Cardiac muscle cell (in vitro differentiated cells and primary cell): Measurements from ENCODE around the gene KCNS1. TPM values are rescaled to one million over a fixed set of nuclear protein-coding genes. Genes with fewer than 3 reads are reported as not detected.

Experiments
- DNase-seq, 2 donors: peaks; one replicate each; pipeline versions ENCODE4 v3.0.0 to v3.0.0-alpha.2; 2010 to 2017; ENCODE audit warnings: low read depth in 1 of 2, low spot score in 1 of 2
- H3K27ac ChIP-seq: fragments of 200-600 bp; sonication (generic); 2 replicates; pipeline ENCODE4 v1.5.1; 2016
- H3K27me3 ChIP-seq: fragments of 200-600 bp; sonication (generic); 2 replicates; pipeline ENCODE4 v1.6.0; 2016; ENCODE audit warnings: control low read depth
- H3K36me3 ChIP-seq: fragments of 200-600 bp; sonication (generic); 2 replicates; pipeline ENCODE4 v1.5.1; 2016; ENCODE audit warnings: control low read depth
- H3K4me1 ChIP-seq: fragments of 200-600 bp; sonication (generic); 2 replicates; pipeline ENCODE4 v1.8.1; 2017; ENCODE audit warnings: low read depth, mild to moderate bottlenecking, mixed run types
- H3K4me3 ChIP-seq: fragments of 200-600 bp; sonication (generic); 2 replicates; pipeline ENCODE4 v1.5.1; 2016; ENCODE audit warnings: mild to moderate bottlenecking
- H3K9me3 ChIP-seq: fragments of 200-600 bp; sonication (generic); 2 replicates; pipeline ENCODE4 v1.5.1; 2017; ENCODE audit warnings: low read depth, mild to moderate bottlenecking, control low read depth
- polyA plus RNA-seq: library from polyadenylated mRNA; unstranded; fragments of >200 nt; fragmentation: Nextera tagmentation; extraction: Ambion mirVana; gene quantifications from 2 replicates; pipeline ENCODE4 v1.2.1, GENCODE V29; 2016
- total RNA-seq: library from RNA; depleted of rRNA; stranded (reverse); fragments of >200 nt; gene quantifications from 2 replicates; pipeline ENCODE4 v1.2.3, GENCODE V29; 2016
- TF ChIP-seq, protein P1 (sequence below): IDR thresholded peaks from 2 replicates; pipeline ENCODE4 v1.5.1; 2012; ENCODE audit warnings: low read depth, mild to moderate bottlenecking, low read length

KCNS1 gene
- total and polyA plus RNA-seq, 2 experiments from 2014 or later = not detected

DNA sequence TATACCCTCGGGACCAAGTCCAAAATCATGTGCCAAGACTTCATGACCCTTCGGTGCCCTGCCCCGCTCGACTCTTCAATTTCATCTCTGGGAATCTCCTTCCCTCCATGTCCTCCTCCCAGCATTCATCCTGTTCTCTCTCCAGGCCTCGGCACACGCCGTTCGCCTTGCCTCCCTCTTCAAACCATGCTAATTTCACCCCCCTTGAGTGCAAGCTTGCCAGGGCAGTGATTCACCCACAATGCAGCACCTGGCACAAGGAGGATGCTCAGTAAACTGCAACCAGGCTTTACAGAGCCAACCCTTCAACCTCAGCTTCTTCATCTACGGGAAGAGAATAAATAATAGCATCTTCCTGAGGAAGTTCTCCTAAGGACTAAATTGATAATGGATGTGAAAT, 4.1 kb downstream of the KCNS1 start:
- Histone ChIP-seq H3K36me3 (no peaks in the 10 kb centered on the region), H3K27ac (no peak overlapping the region), H3K4me3 (no peak overlapping the region), H3K9me3 (no peaks in the 10 kb centered on the region), H3K4me1 (no peaks in the 10 kb centered on the region), H3K27me3 (peaks cover 56% of the 10 kb centered on the region)
- TF ChIP-seq, protein P1, sequence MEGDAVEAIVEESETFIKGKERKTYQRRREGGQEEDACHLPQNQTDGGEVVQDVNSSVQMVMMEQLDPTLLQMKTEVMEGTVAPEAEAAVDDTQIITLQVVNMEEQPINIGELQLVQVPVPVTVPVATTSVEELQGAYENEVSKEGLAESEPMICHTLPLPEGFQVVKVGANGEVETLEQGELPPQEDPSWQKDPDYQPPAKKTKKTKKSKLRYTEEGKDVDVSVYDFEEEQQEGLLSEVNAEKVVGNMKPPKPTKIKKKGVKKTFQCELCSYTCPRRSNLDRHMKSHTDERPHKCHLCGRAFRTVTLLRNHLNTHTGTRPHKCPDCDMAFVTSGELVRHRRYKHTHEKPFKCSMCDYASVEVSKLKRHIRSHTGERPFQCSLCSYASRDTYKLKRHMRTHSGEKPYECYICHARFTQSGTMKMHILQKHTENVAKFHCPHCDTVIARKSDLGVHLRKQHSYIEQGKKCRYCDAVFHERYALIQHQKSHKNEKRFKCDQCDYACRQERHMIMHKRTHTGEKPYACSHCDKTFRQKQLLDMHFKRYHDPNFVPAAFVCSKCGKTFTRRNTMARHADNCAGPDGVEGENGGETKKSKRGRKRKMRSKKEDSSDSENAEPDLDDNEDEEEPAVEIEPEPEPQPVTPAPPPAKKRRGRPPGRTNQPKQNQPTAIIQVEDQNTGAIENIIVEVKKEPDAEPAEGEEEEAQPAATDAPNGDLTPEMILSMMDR = no peak
- no peak for DNase-seq

DNA sequence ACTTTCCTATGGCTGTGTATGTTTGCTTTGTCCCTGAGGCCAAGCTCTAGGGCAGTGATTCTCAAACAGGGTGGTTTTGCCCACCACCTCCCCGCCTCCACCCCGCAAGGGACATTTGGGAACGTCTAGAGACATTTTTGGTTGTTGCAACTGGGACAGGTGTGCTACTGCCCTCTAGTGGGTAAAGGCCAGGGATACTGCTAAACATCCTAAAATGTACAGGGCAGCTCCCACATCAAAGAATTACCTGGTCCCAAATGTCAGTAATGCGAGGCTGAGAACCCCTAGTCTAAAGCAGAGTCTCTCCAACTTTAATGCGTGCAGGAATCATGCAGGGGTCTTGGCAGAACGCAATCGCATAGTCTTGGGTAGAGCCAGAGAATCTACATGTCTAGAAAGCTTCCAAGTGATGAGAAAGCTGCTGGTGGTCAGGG, 5.1 kb downstream of the KCNS1 start:
- Histone ChIP-seq H3K27me3 (peaks cover 48% of the 10 kb centered on the region), H3K36me3 (no peaks in the 10 kb centered on the region), H3K9me3 (no peaks in the 10 kb centered on the region), H3K4me3 (no peak overlapping the region), H3K4me1 (no peaks in the 10 kb centered on the region), H3K27ac (no peak overlapping the region)
- peak; percentile 72 to 83 for DNase-seq
- TF ChIP-seq, protein P1 = peak; percentile 73

DNA sequence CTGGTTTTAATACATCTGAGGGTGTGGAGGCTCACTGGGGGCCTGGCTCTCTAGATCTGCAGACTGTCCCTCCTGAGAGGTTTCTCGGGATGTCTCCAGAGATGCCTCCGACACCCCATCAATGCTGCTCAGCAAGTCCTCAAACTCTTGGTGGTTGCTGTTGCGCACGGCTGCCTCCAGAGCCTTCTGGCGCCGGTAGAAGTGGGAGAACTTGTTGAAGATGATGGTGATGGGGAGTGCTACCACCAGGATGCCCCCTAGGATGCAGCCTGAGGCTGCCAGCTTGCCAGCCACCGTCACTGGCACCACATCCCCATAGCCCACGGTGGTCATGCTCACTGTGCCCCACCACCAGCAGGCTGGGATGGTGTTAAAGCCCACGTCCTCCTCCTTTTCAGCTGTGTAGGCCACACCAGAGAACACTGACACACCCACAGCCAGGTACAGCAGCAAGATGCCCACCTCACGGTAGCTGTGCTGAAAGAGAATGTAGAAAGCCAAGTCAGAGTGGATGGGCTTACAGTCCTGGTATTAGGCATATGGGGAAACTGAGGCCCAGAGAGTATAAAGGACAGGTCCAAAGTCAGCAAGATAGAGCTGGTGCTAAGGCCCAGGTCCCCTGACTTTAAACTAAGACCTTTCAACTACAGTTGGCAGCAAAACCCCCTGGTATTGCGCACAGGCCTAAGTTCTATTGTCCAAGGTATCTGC, 5.9 kb downstream of the KCNS1 start:
- no peak overlapping the region for H3K27ac ChIP-seq

DNA sequence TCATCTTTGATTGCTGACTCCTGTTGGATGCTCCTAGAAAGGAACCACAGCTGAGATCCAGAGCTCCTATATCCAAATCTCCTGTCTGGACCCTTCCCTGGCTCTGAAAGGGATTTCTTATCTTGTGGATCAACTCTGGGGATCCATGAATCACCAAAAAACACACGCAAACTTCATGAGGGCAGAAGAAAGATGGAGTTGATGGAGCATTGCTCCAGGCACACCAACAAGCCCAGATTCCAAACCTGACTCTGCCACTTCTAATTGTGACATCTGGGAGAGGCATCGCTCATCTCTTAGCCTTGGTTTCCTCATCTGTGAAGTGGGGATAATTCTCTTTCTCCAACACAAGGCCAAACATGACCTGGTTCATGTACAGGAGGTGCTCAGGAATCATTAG, 6.7 kb downstream of the KCNS1 start:
- Histone ChIP-seq H3K9me3 (no peaks in the 10 kb centered on the region), H3K36me3 (no peaks in the 10 kb centered on the region), H3K4me1 (no peaks in the 10 kb centered on the region), H3K27ac (no peak overlapping the region), H3K4me3 (no peak overlapping the region), H3K27me3 (peaks cover 32% of the 10 kb centered on the region)
- TF ChIP-seq, protein P1 = no peak
- no peak for DNase-seq

More for the DNA sequence above, 5.9 kb downstream of the KCNS1 start:
- Histone ChIP-seq H3K36me3 (no peaks in the 10 kb centered on the region), H3K4me1 (no peaks in the 10 kb centered on the region), H3K9me3 (no peaks in the 10 kb centered on the region), H3K27me3 (peaks cover 40% of the 10 kb centered on the region), H3K4me3 (no peak overlapping the region)
- TF ChIP-seq, protein P1 = no peak
- DNase-seq = no peak

DNA sequence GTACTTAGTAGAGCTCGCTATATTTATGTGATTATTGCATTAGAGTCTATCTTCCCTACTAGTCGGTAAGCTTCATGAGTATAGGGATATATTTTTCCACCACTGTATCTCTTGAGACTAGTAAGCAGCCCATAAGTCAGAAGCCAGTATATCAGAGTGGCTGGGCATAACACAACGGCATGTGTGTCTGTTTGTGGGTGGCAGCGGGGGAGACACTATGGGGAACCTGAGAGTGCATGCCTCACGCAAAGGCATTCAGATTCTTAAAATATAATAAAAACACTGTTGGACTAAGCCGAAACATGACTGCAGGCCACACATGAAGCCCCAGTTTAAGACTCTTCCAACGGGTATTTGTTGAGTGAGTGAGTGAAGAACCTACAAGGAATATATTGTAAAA, 8.0 kb downstream of the KCNS1 start:
- no peaks in the 10 kb centered on the region for H3K9me3 ChIP-seq
- H3K36me3 ChIP-seq = no peaks in the 10 kb centered on the region
- no peaks in the 10 kb centered on the region for H3K4me1 ChIP-seq
- DNase-seq = no peak
- H3K27ac ChIP-seq = no peak overlapping the region
- no peak overlapping the region for H3K4me3 ChIP-seq
- TF ChIP-seq, protein P1 = no peak
- H3K27me3 ChIP-seq = peaks cover 19% of the 10 kb centered on the region
